K562 (cell line): ENCODE data around the gene EFNB3. TPM values are rescaled to one million over a fixed set of nuclear protein-coding genes. Genes with fewer than 3 reads are reported as not detected.

Experiments used
- ADNP ChIP-seq: fragments of 200-800 bp; sonication (Bioruptor generic); IDR thresholded peaks from 2 replicates; pipeline ENCODE4 v1.6.1; 2016; ENCODE audit warnings: missing genetic modification characterization, missing compliant biosample characterization
- HMG20A ChIP-seq: fragments of 450-650 bp; formaldehyde crosslinking; conservative IDR thresholded peaks from 2 replicates; pipeline ENCODE4 v1.4.0; 2020; ENCODE audit warnings: mild to moderate bottlenecking, mixed read lengths
- NCOA4 ChIP-seq: fragments of 450-650 bp; IDR thresholded peaks from 2 replicates; pipeline ENCODE4 v1.6.1; 2018; ENCODE audit warnings: mild to moderate bottlenecking; ENCODE audit not compliant: partially characterized antibody
- POLR2AphosphoS5 ChIP-seq: IDR thresholded peaks from 2 replicates; pipeline ENCODE4 v1.6.1; 2011; ENCODE audit warnings: mild to moderate bottlenecking, low read depth, low read length, moderate library complexity; ENCODE audit not compliant: control insufficient read depth, insufficient read depth
- TFE3 ChIP-seq: fragments of 450-650 bp; formaldehyde crosslinking; IDR thresholded peaks from 2 replicates; pipeline ENCODE4 v1.4.0; 2020; ENCODE audit warnings: mild to moderate bottlenecking, mixed read lengths
- TSHZ1 ChIP-seq: fragments of 250-450 bp; sonication (Bioruptor Pico); IDR thresholded peaks from 2 replicates; pipeline ENCODE4 v1.4.0; 2020; ENCODE audit warnings: mild to moderate bottlenecking, moderate library complexity
- ZC3H8 ChIP-seq: fragments of 450-650 bp; IDR thresholded peaks from 2 replicates; pipeline ENCODE4 v1.6.1; 2017
- polyA plus RNA-seq, 8 experiments: library from polyadenylated mRNA; depleted of rRNA in 4 of 8; stranded (reverse) in 5 of 8; unstranded in 3 of 8; fragments of >200 nt; fragmentation: Nextera tagmentation in 2 of 8; fragmentation: Illumina TruSeq in 1 of 8; extraction: Ambion mirVana in 2 of 8; extraction: Trizol in 1 of 8; gene quantifications; 2 replicates each; pipeline versions ENCODE4 v1.2.1 to v1.2.3, GENCODE V29; 2011 to 2014; ENCODE audit warnings: inconsistent platforms in 1 of 8, missing spikeins in 1 of 8
- total RNA-seq, 7 experiments: library from RNA; depleted of rRNA in 6 of 7; stranded (reverse); fragments of >200 nt in 6 of 7; fragmentation: Illumina TruSeq in 2 of 7; extraction: Trizol in 2 of 7; gene quantifications; 2 replicates each; pipeline versions ENCODE4 v1.2.1 to v1.2.3, GENCODE V29; 2011 to 2021; ENCODE audit warnings: low replicate concordance in 1 of 7
- TF ChIP-seq, protein P1 (sequence below): fragments of 450-650 bp; formaldehyde crosslinking; IDR thresholded peaks from 2 replicates; pipeline ENCODE4 v1.4.0; 2022; ENCODE audit warnings: missing genetic modification characterization
- TF ChIP-seq, protein P2 (sequence below): fragments of 200-800 bp; sonication (Bioruptor generic); IDR thresholded peaks from 2 replicates; pipeline ENCODE4 v1.6.1; 2016; ENCODE audit warnings: missing genetic modification characterization, missing compliant biosample characterization
- TF ChIP-seq, protein P3 (sequence below): fragments of 450-650 bp; IDR thresholded peaks from 2 replicates; pipeline ENCODE4 v1.6.1; 2016; ENCODE audit warnings: mild to moderate bottlenecking

Gene EFNB3
- total and polyA plus RNA-seq, 9 of the 15 experiments (the other 6 are each of a cell fraction or from before 2014, with no cell fraction given) = not detected

- TF ChIP-seq, protein P1, sequence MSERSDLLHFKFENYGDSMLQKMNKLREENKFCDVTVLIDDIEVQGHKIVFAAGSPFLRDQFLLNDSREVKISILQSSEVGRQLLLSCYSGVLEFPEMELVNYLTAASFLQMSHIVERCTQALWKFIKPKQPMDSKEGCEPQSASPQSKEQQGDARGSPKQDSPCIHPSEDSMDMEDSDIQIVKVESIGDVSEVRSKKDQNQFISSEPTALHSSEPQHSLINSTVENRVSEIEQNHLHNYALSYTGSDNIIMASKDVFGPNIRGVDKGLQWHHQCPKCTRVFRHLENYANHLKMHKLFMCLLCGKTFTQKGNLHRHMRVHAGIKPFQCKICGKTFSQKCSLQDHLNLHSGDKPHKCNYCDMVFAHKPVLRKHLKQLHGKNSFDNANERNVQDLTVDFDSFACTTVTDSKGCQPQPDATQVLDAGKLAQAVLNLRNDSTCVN (CRISPR knock-in tag) = no peak
- no peak for TF ChIP-seq POLR2AphosphoS5
- TF ChIP-seq TFE3 = no peak
- TF ChIP-seq, protein P2, sequence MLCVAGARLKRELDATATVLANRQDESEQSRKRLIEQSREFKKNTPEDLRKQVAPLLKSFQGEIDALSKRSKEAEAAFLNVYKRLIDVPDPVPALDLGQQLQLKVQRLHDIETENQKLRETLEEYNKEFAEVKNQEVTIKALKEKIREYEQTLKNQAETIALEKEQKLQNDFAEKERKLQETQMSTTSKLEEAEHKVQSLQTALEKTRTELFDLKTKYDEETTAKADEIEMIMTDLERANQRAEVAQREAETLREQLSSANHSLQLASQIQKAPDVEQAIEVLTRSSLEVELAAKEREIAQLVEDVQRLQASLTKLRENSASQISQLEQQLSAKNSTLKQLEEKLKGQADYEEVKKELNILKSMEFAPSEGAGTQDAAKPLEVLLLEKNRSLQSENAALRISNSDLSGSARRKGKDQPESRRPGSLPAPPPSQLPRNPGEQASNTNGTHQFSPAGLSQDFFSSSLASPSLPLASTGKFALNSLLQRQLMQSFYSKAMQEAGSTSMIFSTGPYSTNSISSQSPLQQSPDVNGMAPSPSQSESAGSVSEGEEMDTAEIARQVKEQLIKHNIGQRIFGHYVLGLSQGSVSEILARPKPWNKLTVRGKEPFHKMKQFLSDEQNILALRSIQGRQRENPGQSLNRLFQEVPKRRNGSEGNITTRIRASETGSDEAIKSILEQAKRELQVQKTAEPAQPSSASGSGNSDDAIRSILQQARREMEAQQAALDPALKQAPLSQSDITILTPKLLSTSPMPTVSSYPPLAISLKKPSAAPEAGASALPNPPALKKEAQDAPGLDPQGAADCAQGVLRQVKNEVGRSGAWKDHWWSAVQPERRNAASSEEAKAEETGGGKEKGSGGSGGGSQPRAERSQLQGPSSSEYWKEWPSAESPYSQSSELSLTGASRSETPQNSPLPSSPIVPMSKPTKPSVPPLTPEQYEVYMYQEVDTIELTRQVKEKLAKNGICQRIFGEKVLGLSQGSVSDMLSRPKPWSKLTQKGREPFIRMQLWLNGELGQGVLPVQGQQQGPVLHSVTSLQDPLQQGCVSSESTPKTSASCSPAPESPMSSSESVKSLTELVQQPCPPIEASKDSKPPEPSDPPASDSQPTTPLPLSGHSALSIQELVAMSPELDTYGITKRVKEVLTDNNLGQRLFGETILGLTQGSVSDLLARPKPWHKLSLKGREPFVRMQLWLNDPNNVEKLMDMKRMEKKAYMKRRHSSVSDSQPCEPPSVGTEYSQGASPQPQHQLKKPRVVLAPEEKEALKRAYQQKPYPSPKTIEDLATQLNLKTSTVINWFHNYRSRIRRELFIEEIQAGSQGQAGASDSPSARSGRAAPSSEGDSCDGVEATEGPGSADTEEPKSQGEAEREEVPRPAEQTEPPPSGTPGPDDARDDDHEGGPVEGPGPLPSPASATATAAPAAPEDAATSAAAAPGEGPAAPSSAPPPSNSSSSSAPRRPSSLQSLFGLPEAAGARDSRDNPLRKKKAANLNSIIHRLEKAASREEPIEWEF (CRISPR knock-in tag) = no peak
- no peak for TF ChIP-seq NCOA4
- TF ChIP-seq HMG20A (CRISPR knock-in tag) = no peak
- TF ChIP-seq, protein P3, sequence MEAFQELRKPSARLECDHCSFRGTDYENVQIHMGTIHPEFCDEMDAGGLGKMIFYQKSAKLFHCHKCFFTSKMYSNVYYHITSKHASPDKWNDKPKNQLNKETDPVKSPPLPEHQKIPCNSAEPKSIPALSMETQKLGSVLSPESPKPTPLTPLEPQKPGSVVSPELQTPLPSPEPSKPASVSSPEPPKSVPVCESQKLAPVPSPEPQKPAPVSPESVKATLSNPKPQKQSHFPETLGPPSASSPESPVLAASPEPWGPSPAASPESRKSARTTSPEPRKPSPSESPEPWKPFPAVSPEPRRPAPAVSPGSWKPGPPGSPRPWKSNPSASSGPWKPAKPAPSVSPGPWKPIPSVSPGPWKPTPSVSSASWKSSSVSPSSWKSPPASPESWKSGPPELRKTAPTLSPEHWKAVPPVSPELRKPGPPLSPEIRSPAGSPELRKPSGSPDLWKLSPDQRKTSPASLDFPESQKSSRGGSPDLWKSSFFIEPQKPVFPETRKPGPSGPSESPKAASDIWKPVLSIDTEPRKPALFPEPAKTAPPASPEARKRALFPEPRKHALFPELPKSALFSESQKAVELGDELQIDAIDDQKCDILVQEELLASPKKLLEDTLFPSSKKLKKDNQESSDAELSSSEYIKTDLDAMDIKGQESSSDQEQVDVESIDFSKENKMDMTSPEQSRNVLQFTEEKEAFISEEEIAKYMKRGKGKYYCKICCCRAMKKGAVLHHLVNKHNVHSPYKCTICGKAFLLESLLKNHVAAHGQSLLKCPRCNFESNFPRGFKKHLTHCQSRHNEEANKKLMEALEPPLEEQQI = no peak
- no peak for TF ChIP-seq TSHZ1 (CRISPR knock-in tag)
- no peak for TF ChIP-seq ZC3H8
- TF ChIP-seq ADNP (tag) = no peak
Observed at GRCh38 chr17:7716901-7717755, 12.1 kb downstream of the EFNB3 start, which contains the start of gene DNAH2 (continued).
